Left kidney (tissue), 2 donors: ENCODE data around the gene TPST2. TPM values are rescaled to one million over a fixed set of nuclear protein-coding genes. Genes with fewer than 3 reads are reported as not detected.

Experiments
- DNase-seq: peaks from one replicate; pipeline ENCODE4 v3.0.0-alpha.2; 2013
- polyA plus RNA-seq: library from polyadenylated mRNA; unstranded; fragments of 120-200 nt; gene quantifications from one replicate; pipeline ENCODE4 v1.2.1, GENCODE V29; 2013; ENCODE audit not compliant: insufficient read length

The TPST2 gene
- polyA plus RNA-seq, 1 donor = 26.7 TPM

- DNase-seq = no peak
These were observed 87.9 kb downstream of the TPST2 start for GRCh38 chr22:26501996-26502395.

- no peak for DNase-seq
These were observed 90.7 kb downstream of the TPST2 start for GRCh38 chr22:26499188-26499703.

GRCh38 chr22:26496456-26496855, 93.5 kb downstream of the TPST2 start:
- no peak for DNase-seq

- DNase-seq = no peak
These were observed 95.4 kb downstream of the TPST2 start for GRCh38 chr22:26494506-26494905.

DNA sequence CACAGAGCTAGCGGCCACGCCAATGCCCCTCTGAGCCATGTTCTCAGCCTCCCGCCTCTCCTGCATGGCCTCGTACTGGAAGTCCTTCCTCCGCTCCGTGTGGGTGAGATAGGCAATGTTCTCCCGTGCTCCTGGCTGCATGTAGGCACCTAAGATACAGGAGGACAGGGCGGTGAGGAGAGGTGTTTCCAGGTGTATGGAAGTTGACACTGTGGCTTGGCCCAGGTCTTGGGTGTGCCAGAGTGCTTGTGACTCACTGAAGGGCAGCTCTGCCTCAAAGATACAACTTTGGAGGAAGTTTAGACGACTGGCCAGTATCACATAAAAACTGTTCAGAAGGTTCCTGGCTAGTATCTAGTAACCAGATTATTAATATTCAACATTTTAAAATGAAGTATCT, 97.7 kb downstream of the TPST2 start:
- no peak for DNase-seq

DNA sequence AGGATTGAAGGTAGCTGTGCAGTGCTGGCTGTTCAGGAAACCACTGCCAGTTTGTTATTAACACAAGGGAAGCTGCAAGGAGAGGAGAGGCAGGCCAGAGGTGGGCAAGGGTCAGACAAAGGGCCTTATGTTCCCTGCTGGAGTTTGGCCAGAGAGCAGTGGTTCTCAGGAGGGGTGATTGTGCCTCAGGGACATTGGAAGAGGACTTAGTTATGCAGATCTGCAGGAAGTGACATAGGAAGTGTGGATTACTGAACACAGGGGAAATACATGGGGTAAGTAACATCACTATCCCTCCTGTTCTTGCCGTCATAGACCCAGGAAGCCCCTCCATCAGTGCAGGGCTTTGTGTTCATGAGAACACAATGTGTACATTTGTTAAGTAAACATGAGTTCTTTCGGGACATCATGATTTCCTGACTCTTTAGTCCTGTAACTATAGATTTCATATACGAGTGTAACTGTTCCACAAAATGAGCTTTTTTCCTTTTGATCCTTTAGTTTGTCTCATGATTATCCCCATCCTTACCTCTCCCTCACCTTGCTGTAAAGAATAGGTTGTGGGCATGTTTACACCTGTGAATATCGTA, 100.4 kb downstream of the TPST2 start:
- no peak for DNase-seq

DNA sequence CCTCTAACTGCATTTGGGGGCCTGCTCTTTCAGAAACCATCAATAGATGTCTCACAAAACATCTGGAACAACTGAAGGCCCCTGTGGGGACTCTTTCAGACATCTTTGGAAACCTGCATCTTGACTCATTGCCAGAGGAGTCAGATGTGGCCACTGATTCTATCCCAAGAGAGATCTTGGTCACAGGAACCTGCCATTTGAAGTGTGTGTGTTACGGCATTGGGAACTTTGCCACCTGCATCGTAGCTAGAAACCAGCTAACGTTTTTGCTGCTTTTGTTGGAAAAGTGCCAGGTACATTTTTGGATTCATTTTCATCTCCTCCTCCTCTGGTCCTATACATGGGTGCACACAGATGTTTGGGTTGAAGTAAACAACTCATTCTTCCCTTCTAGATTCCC, 101.9 kb downstream of the TPST2 start:
- no peak for DNase-seq

GRCh38 chr22:26486394-26486793, 103.5 kb downstream of the TPST2 start:
- no peak for DNase-seq

DNA sequence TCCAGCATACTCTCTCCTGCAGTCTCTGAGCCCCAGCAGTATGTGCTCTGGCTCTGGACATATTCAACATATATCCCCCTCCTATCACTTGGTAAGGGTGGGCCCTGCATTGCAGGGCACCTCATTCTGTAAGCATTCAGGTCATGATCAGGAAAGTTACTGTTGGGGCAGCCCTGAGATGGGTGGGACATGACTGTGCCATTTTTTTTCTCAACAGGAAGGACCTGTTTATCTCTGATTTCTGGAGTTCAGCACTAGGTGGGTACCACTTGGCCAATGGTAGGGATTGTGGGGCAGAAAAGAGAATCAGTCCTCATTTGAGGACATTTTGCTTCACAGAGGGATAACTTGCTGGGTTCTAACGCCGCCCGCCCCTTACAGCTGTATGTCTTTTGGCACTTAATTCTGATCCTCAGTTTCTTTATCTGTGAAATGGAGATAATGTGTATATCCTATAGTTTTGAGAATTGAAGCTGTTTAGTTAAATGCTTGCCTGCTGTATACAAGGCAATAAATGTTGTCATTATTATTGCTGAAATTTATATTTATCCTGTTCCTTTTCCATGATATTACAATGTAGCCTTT, 104.0 kb downstream of the TPST2 start:
- DNase-seq = no peak

GRCh38 chr22:26485013-26485412, 104.9 kb downstream of the TPST2 start:
- no peak for DNase-seq

GRCh38 chr22:26484360-26484706, 105.6 kb downstream of the TPST2 start:
- DNase-seq = no peak

DNA sequence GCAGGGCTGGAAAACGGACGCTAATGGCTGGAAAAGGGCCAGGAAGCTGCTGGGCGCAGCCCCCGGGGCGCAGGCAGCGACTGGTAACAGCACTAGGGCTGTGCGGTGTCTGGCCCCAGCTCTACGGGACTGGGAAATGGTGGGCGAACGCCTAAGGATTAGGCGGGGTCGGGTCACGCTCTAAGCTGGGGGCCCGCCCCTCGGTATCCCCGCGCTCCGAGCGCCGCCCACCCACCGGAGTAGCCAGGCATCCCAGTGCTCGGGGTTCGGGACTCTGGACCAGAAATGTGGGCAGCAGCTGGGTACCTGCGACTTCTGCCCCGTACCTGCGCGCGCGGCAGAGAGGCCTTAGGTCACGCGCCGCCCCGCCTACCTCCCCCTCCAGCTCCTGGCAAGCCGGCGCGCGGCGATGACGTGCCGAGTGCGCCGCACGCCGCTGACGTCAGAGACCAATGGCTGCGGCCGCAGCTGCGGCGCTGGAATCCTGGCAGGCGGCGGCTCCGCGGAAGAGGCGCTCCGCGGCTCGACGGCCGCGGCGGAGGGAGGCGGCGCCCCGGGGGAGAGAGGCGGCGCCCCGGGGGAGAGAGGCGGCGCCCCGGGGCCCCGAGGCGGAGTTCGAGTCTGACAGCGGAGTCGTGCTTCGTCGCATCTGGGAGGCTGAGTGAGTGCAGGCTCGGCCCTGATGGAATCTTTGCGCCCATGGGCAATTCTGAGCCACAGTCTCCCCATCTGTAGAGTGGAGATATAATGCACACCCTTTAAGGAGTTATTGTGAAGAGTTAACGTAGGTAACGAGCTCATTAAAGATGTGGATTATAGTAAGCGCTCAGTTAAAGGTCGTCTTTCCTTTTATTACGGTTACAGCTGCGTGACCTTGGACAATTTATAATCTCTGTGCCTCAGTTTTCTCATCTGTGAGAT, 106.2 kb downstream of the TPST2 start, which contains the start of the genes HPS4 and SRRD:
HPS4 (minus strand) TSS at position 345 of the 921 bp plus-strand sequence. CDS start 2,021 bp downstream, outside the sequence.
SRRD (plus strand) TSS at position 439 of the 921 bp plus-strand sequence; CDS start at position 453, 14 bp downstream.
- DNase-seq = peak; percentile 92

DNA sequence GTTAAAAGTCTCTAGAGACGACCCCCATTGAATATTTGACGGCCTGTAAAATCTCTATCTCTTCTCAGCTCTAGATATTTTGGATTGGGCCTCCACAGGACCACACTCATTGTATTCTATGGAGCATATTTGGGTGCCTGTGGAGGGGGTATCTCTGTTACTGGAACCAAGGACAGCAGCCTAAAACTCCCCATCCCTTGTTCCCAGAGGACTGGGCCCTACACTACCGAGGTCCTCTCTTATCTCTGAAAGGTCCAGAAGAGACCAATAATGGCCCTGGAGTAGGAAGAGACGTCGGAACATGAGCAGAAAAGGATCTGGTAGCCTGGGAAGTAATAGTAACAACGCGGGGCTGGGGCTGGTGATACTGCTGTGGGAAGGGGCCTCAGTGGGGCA, 106.9 kb downstream of the TPST2 start:
- peak; percentile 25 for DNase-seq

- DNase-seq = no peak
These were observed 107.8 kb downstream of the TPST2 start for GRCh38 chr22:26482161-26482560.

DNA sequence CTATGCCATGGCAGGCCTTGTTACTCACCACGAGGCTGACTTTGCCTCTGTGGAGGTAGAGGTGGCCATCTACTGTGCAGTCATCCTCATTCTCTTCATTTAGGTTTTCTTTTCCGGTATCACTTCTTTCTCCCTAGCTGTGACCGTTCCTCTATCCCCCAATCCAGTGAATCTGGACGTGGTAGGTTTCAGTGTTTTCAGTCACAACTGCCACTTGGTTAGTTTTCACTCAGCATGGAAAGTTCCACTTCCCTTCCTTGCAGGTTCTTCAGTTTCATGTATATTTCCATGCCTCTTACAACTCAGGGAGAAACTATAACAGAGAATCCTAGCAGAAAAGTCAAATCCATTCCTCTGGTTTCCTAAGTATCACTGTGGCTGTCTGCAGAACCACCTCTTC, 108.2 kb downstream of the TPST2 start:
- no peak for DNase-seq

DNA sequence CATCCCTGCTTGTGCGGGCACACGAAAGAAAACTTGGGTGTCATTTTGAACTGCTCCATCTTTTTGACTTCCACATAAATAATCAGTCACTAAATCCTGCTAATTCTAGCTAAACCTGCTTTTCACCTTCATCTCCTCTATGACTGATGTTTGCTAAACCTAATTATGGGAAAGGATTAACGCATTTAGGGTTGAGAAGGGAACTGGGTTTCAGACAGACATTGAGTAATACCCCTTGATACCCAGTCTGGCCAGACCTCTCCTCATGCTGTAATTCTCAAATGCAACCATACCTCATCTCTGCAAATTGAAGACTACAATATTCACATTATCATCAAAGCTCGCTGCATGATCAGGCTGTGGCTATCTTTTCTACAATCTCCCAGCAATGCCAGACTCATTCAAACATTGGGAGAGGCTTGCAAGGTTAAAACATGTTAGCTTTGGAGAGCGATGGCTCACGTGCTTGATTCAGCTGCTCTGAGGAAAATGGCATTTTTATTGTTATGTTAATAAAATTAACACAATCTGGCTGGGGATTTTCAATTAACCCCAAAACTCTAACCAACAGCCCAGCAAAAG, 108.7 kb downstream of the TPST2 start:
- DNase-seq = no peak

GRCh38 chr22:26480611-26480932, 109.4 kb downstream of the TPST2 start:
- no peak for DNase-seq

DNA sequence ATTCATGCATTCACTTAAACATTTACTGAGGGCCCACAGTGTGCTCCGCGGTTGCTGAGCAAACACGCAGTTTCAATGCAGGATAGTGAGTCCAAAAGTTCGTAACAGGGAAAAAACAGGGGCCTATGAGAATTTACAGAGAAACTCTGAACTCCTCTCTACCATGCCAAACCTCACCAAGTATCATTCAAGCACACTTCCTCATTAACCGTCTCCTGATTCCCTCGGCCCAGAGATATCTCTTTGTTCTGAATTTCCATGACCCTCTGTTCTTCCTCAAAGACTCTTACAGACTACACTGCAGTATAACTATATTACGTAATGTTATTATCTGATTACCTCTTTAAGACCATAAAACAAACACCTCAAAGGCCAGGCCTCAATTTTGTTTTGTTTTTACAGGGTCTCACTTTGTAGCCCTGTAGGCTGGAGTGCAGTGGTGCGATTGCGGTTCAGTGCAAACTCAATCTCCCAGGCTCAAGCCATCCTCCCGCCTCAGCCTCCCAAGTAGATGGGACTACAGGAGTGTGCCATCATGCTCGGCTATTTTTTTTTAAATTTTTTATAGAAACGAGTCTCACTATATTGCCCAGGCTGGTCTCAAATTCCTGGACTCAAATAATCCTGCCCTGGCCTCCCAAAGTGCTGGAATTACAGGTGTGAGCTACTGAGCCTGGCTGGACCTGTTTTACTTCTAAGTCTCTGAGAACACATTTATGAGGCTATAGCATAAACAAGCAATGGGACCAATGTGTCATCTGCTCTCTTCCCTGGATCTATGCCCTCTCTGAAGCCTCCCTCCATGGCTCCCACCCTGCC, 109.9 kb downstream of the TPST2 start:
- DNase-seq = no peak

DNA sequence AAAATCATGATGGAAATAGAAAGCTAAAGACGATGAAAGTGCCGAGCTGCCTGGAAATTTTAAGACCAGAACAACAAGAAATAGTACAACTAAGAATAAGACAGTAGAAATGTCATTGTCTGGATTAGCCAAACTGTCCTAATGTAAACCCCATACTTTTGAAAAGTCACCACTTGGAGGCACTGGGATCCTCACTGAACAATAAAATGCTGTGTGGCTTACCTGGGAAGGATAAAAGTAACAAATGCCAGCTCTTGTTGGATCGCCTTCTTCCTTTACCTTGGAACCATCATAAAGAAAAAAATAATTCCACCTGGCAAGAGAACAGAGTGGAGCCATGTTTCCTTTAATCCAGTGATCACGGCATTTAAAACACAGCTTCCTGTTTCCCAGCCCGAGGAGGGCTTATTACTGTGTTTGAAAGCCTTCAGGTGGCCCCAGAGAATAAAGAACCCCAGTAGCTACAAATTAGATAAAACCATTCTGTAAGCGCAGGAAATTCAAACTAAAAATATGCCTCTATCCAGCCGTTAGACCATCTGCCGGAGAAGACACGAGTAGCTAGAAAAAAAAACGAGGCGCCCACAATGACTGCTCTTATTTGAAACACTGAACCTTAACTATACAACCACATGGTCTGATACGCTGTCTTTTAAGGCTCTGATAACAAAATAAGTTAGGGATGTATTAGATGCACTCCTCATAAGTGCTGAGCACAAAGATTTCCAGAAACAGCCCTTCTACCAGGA, 110.7 kb downstream of the TPST2 start:
- DNase-seq = no peak

DNA sequence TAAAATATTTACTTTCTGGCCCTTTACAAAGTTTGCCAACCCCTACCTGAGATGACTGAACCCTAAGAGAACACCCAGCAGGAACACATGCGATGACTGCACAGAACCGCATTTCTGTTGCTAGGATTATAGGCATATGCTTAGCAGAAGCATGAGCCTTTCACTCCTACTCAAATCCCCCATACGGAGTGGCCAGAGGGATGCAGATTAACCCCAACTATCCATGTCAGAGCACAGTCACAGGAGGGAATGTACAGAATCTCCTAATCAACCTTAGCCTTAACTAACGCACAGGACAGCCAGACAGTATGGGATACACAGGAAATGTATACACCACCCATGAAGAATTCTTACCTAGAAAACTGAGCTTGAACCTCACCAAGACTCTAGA, 112.6 kb downstream of the TPST2 start:
- DNase-seq = no peak

DNA sequence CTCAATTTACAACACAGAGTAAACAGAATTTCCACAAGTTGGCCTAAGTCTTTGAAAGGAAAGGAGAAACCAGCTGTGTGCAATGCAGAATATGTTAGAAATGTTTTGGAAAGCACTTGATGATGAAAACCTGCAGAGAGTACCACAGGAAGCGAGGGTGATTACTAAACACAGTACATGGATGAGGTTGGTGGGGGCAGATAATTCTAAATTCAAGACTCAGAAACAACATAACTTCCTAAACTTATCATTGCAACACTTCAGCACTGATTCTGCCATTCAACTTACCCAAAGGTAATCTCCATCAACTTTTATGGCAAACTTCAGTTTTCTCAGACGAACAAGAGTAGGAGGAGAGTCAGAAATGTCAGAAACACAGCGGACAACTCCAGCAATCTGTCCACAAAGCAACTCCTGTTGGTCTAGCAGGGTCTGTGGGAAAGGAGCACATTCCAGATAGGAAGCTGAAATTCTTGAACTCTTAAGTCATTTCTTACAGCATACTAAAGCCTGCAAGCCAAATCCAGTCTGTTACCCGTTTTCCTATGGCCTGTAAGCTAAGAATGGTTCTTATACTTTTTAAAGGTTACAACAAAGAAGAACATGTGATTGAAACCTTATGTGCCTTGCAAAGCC, 113.1 kb downstream of the TPST2 start:
- DNase-seq = no peak
